ENCODE results near the gene GPR25. TPM values are rescaled to one million over a fixed set of nuclear protein-coding genes. Genes with fewer than 3 reads are reported as not detected.

GPR25 gene
- polyA plus RNA-seq, 1 donor (not counting 4 experiments of a cell fraction or from before 2014, with no cell fraction given): not detected

DNA sequence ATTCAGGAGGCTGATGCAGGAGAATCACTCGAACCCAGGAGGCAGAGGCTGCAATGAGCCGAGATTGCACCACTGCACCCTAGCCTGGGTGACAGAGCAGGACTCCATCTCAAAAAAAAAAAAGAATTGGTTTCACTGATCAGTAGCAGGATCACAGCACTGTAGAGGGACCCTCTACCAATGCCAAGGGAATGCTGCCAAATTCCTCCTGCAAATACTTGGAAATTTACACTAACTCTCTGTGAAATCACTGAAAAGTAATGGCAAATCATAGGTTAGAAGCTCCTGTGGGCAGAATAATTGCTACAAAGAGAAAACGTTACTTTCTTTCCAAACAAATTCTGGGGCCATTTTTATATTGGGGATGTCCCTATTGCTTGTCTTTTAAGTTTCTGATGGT, 6.7 kb upstream of the GPR25 start:
- H2AFZ ChIP-seq (ENCODE audit: control insufficient read depth, low read length): no peak overlapping the region
- no peak for TF ChIP-seq EZH2 (IDR thresholded peaks at IDR 0.05; ENCODE audit: low read length)
- TF ChIP-seq, protein P1, sequence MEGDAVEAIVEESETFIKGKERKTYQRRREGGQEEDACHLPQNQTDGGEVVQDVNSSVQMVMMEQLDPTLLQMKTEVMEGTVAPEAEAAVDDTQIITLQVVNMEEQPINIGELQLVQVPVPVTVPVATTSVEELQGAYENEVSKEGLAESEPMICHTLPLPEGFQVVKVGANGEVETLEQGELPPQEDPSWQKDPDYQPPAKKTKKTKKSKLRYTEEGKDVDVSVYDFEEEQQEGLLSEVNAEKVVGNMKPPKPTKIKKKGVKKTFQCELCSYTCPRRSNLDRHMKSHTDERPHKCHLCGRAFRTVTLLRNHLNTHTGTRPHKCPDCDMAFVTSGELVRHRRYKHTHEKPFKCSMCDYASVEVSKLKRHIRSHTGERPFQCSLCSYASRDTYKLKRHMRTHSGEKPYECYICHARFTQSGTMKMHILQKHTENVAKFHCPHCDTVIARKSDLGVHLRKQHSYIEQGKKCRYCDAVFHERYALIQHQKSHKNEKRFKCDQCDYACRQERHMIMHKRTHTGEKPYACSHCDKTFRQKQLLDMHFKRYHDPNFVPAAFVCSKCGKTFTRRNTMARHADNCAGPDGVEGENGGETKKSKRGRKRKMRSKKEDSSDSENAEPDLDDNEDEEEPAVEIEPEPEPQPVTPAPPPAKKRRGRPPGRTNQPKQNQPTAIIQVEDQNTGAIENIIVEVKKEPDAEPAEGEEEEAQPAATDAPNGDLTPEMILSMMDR (optimal IDR thresholded peaks at IDR 0.05 in 1 of 3, IDR thresholded peaks at IDR 0.05 in 1 of 3, conservative IDR thresholded peaks at IDR 0.05 in 1 of 3; ENCODE audit: extremely low read depth in 1 of 3, insufficient read depth in 2 of 3, low read length in 3 of 3): no peak
- H3K9me3 ChIP-seq (ENCODE audit: control insufficient read depth, low read depth, low read length): no peaks in the 10 kb centered on the region
- no peak overlapping the region for H3K9ac ChIP-seq (ENCODE audit: control insufficient read depth, extremely low read depth, insufficient read depth, low read length)
- DNase-seq (ENCODE audit: low read depth, low spot score): no peak
- dilution Hi-C loops (cut with MboI; ENCODE audit: extremely low pct_ligation_motif_present, low sequenced_read_pairs): no loop called here
- no peaks in the 10 kb centered on the region for H3K9me1 ChIP-seq (ENCODE audit: control insufficient read depth, extremely low read depth, insufficient read depth, low read length)
- no peak for FAIRE-seq
- H3K27ac ChIP-seq (ENCODE audit: control insufficient read depth, insufficient read depth, low read length): no peak overlapping the region
- H4K20me1 ChIP-seq (ENCODE audit: control insufficient read depth, extremely low read depth, insufficient read depth, low read length): no peaks in the 10 kb centered on the region
- H3K4me1 ChIP-seq (ENCODE audit: control insufficient read depth, extremely low read depth, insufficient read depth, low read length): no peaks in the 10 kb centered on the region
- H3K79me2 ChIP-seq (ENCODE audit: control insufficient read depth, insufficient read depth, low read length): no peaks in the 10 kb centered on the region
- peaks cover 6 to 8% of the 10 kb centered on the region in 2 experiments for H3K36me3 ChIP-seq (ENCODE audit: control insufficient read depth in 2 of 2, extremely low read depth in 1 of 2, insufficient read depth in 2 of 2, low read length in 2 of 2)
- no peaks in the 10 kb centered on the region for H3K27me3 ChIP-seq (ENCODE audit: control insufficient read depth, extremely low read depth, insufficient read depth, low read length)
- H3K4me3 ChIP-seq (ENCODE audit: control insufficient read depth in 2 of 3, extremely low read depth in 1 of 3, insufficient read depth in 2 of 3, low read depth in 1 of 3, low read length in 3 of 3): no peak overlapping the region
- no peak overlapping the region for H3K4me2 ChIP-seq (ENCODE audit: control insufficient read depth, extremely low read depth, insufficient read depth, low read depth, low read length)

DNA sequence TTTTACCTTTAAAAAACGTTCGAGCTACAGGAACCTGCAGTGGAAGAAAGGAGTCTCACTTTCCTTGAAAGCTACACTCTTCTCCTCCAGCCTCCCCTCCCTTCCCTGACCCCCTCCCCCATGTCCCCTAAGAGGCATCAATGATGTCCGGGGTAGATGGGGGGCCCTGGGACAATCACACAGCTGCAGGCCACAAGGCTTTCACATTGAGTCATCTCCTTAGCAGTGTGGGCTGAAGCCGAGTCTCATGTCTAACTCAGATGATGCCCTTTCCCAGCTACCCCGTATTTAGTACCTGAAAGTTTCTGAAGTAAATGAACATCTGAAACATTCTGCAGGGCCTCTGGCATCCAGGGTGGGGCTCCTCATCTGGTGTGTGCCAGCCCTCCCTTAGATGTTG, 6.3 kb upstream of the GPR25 start:
- no peak for DNase-seq (ENCODE audit: low read depth, low spot score)
- Histone ChIP-seq H3K4me3 (ENCODE audit: control insufficient read depth in 2 of 3, extremely low read depth in 1 of 3, insufficient read depth in 2 of 3, low read depth in 1 of 3, low read length in 3 of 3) (no peak overlapping the region), H4K20me1 (ENCODE audit: control insufficient read depth, extremely low read depth, insufficient read depth, low read length) (no peaks in the 10 kb centered on the region), H3K9me1 (ENCODE audit: control insufficient read depth, extremely low read depth, insufficient read depth, low read length) (no peaks in the 10 kb centered on the region), H3K79me2 (ENCODE audit: control insufficient read depth, insufficient read depth, low read length) (no peaks in the 10 kb centered on the region), H3K4me1 (ENCODE audit: control insufficient read depth, extremely low read depth, insufficient read depth, low read length) (no peaks in the 10 kb centered on the region), H3K27ac (ENCODE audit: control insufficient read depth, insufficient read depth, low read length) (no peak overlapping the region), H3K36me3 (ENCODE audit: control insufficient read depth in 2 of 2, extremely low read depth in 1 of 2, insufficient read depth in 2 of 2, low read length in 2 of 2) (peaks cover 6 to 8% of the 10 kb centered on the region in 2 experiments), H3K4me2 (ENCODE audit: control insufficient read depth, extremely low read depth, insufficient read depth, low read depth, low read length) (no peak overlapping the region), H3K9me3 (ENCODE audit: control insufficient read depth, low read depth, low read length) (no peaks in the 10 kb centered on the region), H3K9ac (ENCODE audit: control insufficient read depth, extremely low read depth, insufficient read depth, low read length) (no peak overlapping the region), H2AFZ (ENCODE audit: control insufficient read depth, low read length) (no peak overlapping the region), H3K27me3 (ENCODE audit: control insufficient read depth, extremely low read depth, insufficient read depth, low read length) (peaks cover 3% of the 10 kb centered on the region)
- no peak for FAIRE-seq
- TF ChIP-seq EZH2 (IDR thresholded peaks at IDR 0.05; ENCODE audit: low read length): no peak
- TF ChIP-seq, protein P1 (optimal IDR thresholded peaks at IDR 0.05 in 1 of 3, IDR thresholded peaks at IDR 0.05 in 1 of 3, conservative IDR thresholded peaks at IDR 0.05 in 1 of 3; ENCODE audit: extremely low read depth in 1 of 3, insufficient read depth in 2 of 3, low read length in 3 of 3): no peak
- dilution Hi-C loops (cut with MboI; ENCODE audit: extremely low pct_ligation_motif_present, low sequenced_read_pairs): no loop called here

Measured in keratinocyte (primary cell).